ENCODE measurements around the gene PRXL2B. TPM values are rescaled to one million over a fixed set of nuclear protein-coding genes. Genes with fewer than 3 reads are reported as not detected.

Gene PRXL2B
- total and polyA plus RNA-seq, 2 experiments from 2014 or later: 25.5 to 44.0 TPM

- H3F3A ChIP-seq (replicated peaks; ENCODE audit: low read depth): peaks cover 7% of the 10 kb centered on the region; the same call in 1 of the 2 replicates
- H3K4me3 ChIP-seq: no peak overlapping the region
- Mint-ChIP-seq H3K36me3 (ENCODE audit: low read depth) (no peaks in the 10 kb centered on the region), H3K27ac (no peak overlapping the region), H3K27me3 (ENCODE audit: insufficient read depth, low read depth, poor library complexity) (peaks cover 20% of the 10 kb centered on the region), H3K4me1 (peaks cover 5% of the 10 kb centered on the region; the same call in 1 of the 3 replicates), H3K4me3 (no peak overlapping the region), H3K9me3 (no peaks in the 10 kb centered on the region)
- no peaks in the 10 kb centered on the region for H3K9me2 ChIP-seq (ENCODE audit: insufficient read depth)
- no peak overlapping the region for H3K4me2 ChIP-seq
- no peak overlapping the region for H2AFZ ChIP-seq
- H3K79me2 ChIP-seq (replicated peaks; ENCODE audit: insufficient read depth): no peaks in the 10 kb centered on the region
- no peak for TF ChIP-seq CREB1 (CRISPR knock-in tag; IDR thresholded peaks at IDR 0.05; ENCODE audit: low read depth)
- TF ChIP-seq ZNF331 (CRISPR knock-in tag; IDR thresholded peaks at IDR 0.05; ENCODE audit: low read depth): no peak
- TF ChIP-seq ETS1 (IDR thresholded peaks at IDR 0.05): no peak
- no peak for TF ChIP-seq NANOG (IDR thresholded peaks at IDR 0.05; ENCODE audit: borderline replicate concordance)
- no peak for TF ChIP-seq JUNB (IDR thresholded peaks at IDR 0.05; ENCODE audit: unreplicated experiment)
- TF ChIP-seq REST (IDR thresholded peaks at IDR 0.05; ENCODE audit: unreplicated experiment): no peak
- ATAC-seq: no peak
- H3K36me3 ChIP-seq (ENCODE audit: insufficient read depth): no peaks in the 10 kb centered on the region
- H3K27me3 ChIP-seq (ENCODE audit: insufficient read depth): peaks cover 11% of the 10 kb centered on the region; the same call in 1 of the 2 replicates
- DNase-seq (ENCODE audit: low spot score): no peak
- H3K27ac ChIP-seq (ENCODE audit: low read depth): no peak overlapping the region
- H4K20me1 ChIP-seq (replicated peaks; ENCODE audit: insufficient read depth): no peaks in the 10 kb centered on the region
- peaks cover 16% of the 10 kb centered on the region; the same call in 1 of the 2 replicates for H3K4me1 ChIP-seq (ENCODE audit: insufficient read depth)
Observed at GRCh38 chr1:2544875-2545640, 41.5 kb upstream of the PRXL2B start.

- Histone ChIP-seq H3K27me3 (ENCODE audit: insufficient read depth) (peaks cover 7% of the 10 kb centered on the region; the same call in 1 of the 2 replicates), H3K4me2 (peak overlapping the region; percentile 92), H3K4me1 (ENCODE audit: insufficient read depth) (peaks cover 16% of the 10 kb centered on the region; the same call in 1 of the 2 replicates), H4K20me1 (replicated peaks; ENCODE audit: insufficient read depth) (no peaks in the 10 kb centered on the region), H3K36me3 (ENCODE audit: insufficient read depth) (no peaks in the 10 kb centered on the region), H3K9me2 (ENCODE audit: insufficient read depth) (no peaks in the 10 kb centered on the region), H2AFZ (no peak overlapping the region), H3K4me3 (peak overlapping the region; percentile 85), H3K79me2 (replicated peaks; ENCODE audit: insufficient read depth) (no peaks in the 10 kb centered on the region), H3K27ac (ENCODE audit: low read depth) (peak overlapping the region; percentile 84; the same call in 1 of the 2 replicates), H3F3A (replicated peaks; ENCODE audit: low read depth) (peaks cover 7% of the 10 kb centered on the region; the same call in 1 of the 2 replicates)
- H3K9me3 Mint-ChIP-seq: no peaks in the 10 kb centered on the region
- peak overlapping the region; percentile 77; the same call in 2 of the 3 replicates for H3K4me3 Mint-ChIP-seq
- H3K27ac Mint-ChIP-seq: no peak overlapping the region
- TF ChIP-seq JUNB (IDR thresholded peaks at IDR 0.05; ENCODE audit: unreplicated experiment) (no peak), POLR2AphosphoS5 (IDR thresholded peaks at IDR 0.05; ENCODE audit: low read depth) (peak; percentile 82)
- DNase-seq (ENCODE audit: low spot score) (peak; percentile 95), ATAC-seq (peak; percentile 53)
- peaks cover 20% of the 10 kb centered on the region for H3K27me3 Mint-ChIP-seq (ENCODE audit: insufficient read depth, low read depth, poor library complexity)
- H3K36me3 Mint-ChIP-seq (ENCODE audit: low read depth): no peaks in the 10 kb centered on the region
- peaks cover 5% of the 10 kb centered on the region; the same call in 1 of the 3 replicates for H3K4me1 Mint-ChIP-seq
Observed at GRCh38 chr1:2545754-2546514, 40.6 kb upstream of the PRXL2B start.
